AG09319 (cell line): ENCODE data around the gene CDH12.

ENCODE experiments used
- DNase-seq: peaks from one replicate; pipeline ENCODE4 v3.0.0-alpha.2; 2010; ENCODE audit warnings: low read depth; ENCODE audit errors: extremely low read depth
- TF ChIP-seq, protein P1 (sequence below): IDR thresholded peaks from 2 replicates; pipeline ENCODE4 v1.5.1; 2011; ENCODE audit warnings: low read depth, mild to moderate bottlenecking, inconsistent platforms, low read length, moderate library complexity

Gene CDH12

DNA sequence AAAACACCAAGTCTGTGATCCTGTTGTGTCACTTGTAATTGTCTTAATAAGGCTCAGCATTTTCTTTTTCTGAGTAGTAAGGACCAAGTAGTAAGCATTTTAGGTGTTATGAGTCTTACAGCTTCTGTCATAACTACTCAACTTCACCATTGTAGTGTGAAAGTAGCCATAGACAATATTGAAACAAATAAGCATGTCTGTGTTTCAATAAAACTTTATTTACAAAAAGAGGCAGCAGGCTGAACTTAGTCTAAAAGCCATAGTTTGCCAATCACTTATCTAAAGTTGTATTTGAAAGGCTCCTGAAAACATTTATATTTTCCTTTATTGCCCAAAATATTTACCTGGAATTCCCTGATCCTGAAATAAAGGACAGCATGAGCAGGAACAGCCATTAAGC lies 796.1 kb downstream of the CDH12 start:
- TF ChIP-seq, protein P1, sequence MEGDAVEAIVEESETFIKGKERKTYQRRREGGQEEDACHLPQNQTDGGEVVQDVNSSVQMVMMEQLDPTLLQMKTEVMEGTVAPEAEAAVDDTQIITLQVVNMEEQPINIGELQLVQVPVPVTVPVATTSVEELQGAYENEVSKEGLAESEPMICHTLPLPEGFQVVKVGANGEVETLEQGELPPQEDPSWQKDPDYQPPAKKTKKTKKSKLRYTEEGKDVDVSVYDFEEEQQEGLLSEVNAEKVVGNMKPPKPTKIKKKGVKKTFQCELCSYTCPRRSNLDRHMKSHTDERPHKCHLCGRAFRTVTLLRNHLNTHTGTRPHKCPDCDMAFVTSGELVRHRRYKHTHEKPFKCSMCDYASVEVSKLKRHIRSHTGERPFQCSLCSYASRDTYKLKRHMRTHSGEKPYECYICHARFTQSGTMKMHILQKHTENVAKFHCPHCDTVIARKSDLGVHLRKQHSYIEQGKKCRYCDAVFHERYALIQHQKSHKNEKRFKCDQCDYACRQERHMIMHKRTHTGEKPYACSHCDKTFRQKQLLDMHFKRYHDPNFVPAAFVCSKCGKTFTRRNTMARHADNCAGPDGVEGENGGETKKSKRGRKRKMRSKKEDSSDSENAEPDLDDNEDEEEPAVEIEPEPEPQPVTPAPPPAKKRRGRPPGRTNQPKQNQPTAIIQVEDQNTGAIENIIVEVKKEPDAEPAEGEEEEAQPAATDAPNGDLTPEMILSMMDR, result no peak
- DNase-seq, result no peak

DNA sequence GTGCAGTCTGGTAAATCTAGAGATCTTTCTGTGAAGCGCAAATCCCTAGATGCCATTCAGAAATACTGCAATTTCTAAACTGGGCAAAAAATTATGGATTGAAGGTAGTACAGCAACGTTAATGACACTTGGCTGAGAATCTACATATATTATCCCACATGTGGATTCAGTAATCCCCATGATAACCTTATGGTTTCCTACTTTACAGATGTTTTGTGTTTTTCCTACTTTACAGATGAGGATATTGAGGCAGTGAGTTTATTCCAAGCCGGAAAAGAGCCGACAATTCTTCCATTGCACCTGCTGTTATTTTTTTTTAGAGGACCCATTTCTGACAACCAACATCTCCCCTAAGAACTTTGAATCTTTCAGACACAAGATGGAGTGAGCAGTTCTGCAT lies 796.5 kb downstream of the CDH12 start:
- DNase-seq, result no peak
- TF ChIP-seq, protein P1, result no peak

DNA sequence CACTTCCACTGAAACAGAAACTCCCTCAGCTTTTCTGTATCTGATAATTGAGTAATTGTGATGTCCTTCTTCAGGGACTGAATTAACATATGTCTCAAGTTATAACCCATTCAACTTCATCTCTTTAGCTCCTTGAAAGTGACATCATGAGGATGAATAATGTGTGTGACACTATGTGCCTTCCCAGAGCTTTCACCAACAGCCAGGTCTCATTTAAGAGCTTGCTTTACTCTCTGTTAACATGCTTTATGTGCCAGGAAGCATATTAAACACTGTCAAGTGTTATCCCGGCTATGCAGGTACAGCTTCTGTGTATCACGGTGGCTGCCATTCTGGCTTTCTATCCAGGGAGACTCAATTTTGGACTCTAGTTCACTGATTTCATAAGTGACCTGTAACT lies 799.9 kb downstream of the CDH12 start:
- TF ChIP-seq, protein P1, result no peak
- DNase-seq, result no peak

DNA sequence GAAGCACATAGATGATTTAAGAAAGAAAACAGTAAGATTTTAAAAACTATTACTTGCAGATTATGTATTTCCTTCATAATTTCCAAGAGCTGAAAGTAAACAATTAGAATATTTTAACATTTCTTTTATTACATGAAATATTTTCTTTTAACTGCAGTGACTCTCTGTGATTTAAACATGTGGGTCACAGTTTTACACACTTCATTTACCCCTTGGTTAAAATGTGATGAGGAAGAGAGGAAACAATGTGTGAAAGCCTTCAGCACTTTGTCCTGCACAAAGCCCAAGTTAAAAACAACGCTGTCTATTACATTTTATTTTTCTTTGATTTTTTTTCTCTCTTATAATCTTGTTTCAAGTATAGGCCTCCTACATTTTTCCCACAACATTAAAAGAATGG lies 801.3 kb downstream of the CDH12 start:
- TF ChIP-seq, protein P1, result no peak
- no peak for DNase-seq

DNA sequence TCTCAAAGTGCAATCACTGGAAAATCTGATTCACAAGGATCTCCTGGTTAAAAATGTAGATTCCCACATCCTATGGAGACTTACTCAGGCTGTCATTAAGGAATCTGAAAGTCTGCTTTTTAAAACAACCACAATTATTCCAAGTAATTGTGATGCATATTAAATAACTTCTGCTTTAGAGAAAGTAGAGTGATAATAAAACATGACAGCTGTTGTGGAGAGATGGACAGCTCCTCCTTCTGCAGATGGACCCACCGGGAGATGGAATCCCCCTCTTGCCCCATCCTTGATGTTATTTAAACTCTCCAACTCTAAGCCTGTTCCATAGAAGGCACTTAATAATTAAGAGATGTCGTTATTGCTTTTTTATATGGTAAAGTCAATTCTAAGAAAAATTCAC lies 802.2 kb downstream of the CDH12 start:
- TF ChIP-seq, protein P1, result no peak
- no peak for DNase-seq

DNA sequence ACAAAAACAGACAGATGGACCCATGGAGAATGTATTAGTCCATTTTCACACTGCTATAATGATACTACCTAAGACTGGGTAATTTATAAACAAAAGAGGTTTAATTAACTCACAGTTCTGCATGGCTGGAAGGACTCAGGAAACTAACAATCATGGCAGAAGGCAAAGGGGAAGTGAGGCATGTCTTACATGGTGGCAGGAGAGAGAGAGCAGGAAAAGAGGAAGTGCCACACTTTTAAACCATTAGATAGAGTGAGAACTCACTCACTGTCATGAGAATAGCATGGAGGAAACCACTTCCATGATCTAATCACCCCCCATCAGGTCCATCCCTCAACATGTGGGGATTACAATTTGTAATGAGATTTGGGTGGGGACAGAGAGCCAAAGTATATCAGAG lies 808.9 kb downstream of the CDH12 start:
- DNase-seq, result no peak
- TF ChIP-seq, protein P1, result no peak

DNA sequence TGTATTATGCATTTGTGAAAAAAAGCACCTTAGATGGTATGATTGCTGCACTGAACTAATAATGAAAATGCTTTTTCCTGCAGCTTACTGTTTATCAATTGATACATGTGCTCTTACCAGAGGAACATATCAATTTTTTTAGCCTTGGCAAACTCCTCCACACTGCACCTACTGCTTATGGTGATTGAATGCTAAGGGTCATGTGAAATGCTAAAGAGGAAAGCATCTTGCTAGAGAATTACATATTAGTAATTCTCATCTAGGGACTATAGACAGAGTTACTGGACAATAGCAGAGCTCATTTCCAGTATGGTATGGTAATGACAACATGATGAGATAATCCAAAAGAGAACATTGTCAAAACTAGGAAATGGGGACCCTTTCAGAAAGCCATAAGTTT lies 817.1 kb downstream of the CDH12 start:
- TF ChIP-seq, protein P1, result no peak
- no peak for DNase-seq
